UCSD-AML1 (cell line): ENCODE data around the gene DIABLO.
"Not testable (repeated sequence)": the region's sequence is repeated elsewhere in the genome, so short reads cannot be mapped to it uniquely, and the experiment has no call there.

ENCODE experiments used
- DNase-seq: peaks from one replicate; lab custom pipeline; 2025; ENCODE audit not compliant: unreplicated experiment; lab: John Stamatoyannopoulos, UW

The DIABLO gene

GRCh38 chr12:122215771-122216170 is 10.1 kb downstream of the DIABLO start:
- no peak for DNase-seq

DNA sequence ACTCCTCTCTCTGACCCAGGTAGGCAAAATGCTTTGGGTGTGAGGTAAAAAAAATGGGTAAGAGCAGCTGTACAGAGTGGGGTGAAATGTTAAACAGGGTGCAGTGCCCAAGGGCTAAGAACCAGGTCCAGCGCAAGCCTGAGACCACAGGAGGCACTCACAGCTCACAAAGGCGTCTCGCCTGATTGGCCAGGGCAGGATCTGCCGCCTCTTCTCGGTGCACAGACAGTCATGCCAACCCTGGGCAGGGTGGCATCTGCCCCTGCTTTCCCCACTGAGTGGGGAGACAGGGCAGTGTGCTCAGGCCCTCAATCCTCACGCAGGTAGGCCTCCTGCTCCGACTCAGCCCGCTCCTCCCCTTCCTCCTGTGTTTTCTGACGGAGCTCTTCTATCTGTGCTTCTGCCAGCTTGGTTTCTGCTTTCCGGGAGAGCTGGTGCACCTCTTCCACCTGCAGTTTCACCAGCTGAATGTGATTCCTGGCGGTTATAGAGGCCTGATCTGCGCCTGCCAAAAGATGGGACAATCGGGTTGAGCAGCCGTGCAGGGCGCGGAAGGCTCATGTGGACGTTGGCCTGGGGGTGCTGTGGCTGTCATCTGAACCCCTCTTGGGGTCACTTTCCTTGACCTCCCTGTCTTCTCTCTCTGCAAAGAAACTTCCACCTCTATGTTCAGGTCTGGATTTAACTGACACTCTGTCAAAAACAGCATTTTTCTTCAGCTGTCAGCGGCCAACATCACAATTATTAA is 17.6 kb downstream of the DIABLO start:
- no peak for DNase-seq

DNA sequence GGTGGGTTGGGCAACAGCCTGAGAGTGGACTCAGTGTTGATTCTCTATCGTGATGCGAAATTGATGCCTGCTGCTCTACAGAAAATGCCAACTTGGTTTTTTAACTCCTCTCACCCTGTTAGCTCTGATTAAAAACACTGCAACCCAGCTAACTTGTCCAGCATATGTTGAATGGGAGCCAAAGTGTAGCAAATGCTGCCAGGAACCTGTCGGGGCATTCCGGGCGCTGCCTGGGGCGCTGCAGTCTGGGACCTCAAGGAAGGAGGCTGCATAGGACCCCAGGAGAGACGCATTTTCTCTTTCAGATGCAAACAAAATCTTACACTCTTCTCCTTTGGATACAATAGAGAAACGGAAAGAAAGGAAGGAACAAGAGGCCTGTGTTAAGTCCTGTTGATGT is 18.5 kb downstream of the DIABLO start:
- DNase-seq = no peak

DNA sequence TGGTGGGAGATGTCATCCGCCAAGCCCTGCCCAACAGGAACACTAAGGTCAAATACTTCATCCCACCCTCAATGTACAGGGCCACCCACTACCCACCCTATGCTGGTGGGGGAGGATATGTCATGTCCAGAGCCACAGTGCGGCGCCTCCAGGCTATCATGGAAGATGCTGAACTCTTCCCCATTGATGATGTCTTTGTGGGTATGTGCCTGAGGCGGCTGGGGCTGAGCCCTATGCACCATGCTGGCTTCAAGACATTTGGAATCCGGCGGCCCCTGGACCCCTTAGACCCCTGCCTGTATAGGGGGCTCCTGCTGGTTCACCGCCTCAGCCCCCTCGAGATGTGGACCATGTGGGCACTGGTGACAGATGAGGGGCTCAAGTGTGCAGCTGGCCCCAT is 18.9 kb downstream of the DIABLO start:
- DNase-seq = no peak

DNA sequence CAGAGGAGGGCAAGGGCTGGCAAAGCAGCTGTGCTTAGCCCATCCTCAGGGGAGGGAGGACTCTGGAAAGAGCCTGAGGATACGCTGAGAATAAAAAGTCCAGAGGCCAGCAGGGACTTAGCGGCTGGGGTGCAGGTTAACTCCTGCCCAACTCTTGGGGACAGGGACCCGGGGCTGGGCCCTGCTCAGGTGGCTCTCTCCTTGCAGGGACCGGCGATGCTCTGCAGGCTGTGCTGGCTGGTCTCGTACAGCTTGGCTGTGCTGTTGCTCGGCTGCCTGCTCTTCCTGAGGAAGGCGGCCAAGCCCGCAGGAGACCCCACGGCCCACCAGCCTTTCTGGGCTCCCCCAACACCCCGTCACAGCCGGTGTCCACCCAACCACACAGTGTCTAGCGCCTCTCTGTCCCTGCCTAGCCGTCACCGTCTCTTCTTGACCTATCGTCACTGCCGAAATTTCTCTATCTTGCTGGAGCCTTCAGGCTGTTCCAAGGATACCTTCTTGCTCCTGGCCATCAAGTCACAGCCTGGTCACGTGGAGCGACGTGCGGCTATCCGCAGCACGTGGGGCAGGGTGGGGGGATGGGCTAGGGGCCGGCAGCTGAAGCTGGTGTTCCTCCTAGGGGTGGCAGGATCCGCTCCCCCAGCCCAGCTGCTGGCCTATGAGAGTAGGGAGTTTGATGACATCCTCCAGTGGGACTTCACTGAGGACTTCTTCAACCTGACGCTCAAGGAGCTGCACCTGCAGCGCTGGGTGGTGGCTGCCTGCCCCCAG is 19.6 kb downstream of the DIABLO start:
- DNase-seq = no peak

DNA sequence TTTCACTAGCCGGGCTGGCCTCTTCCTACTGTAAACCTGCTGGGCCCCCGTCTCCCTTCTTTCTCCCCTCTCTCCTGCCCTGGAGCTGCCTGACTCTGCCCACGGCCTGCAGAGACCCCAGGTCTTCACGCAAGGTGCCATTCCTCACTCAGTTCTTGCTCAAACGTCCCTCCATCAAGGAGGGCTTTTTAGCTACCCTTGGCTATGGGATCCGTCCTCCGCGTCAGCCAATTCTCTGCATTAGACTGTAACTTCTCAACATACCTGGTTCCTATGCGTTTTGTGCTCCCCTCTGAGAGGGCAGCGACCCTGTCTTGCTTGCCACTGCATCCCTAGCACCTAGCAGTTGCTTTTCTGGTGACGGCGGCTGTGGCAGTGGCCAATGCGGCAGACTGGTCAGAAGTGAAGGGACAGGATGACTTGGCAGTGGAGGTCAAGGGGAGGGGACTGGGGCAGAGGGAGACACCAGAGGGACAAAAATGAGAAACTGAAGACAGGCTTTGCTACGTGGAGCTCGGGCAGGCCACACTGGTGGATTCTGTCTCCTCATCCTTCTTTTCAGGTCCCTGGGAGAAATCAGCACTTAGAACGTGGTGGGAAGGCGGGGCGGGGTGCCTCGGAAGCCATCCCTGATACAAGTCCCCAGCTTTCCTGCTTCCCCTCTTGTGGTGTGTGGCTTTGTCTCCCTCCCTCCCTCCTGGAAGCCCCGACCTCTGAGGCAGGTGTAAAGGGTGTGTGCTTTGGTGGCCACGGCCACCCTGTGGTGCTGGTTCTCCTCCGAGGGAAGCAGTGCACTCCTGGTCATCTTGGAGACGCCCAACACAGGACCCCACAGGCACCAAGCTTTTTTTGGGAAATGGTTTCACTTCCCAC is 20.6 kb downstream of the DIABLO start:
- no peak for DNase-seq

DNA sequence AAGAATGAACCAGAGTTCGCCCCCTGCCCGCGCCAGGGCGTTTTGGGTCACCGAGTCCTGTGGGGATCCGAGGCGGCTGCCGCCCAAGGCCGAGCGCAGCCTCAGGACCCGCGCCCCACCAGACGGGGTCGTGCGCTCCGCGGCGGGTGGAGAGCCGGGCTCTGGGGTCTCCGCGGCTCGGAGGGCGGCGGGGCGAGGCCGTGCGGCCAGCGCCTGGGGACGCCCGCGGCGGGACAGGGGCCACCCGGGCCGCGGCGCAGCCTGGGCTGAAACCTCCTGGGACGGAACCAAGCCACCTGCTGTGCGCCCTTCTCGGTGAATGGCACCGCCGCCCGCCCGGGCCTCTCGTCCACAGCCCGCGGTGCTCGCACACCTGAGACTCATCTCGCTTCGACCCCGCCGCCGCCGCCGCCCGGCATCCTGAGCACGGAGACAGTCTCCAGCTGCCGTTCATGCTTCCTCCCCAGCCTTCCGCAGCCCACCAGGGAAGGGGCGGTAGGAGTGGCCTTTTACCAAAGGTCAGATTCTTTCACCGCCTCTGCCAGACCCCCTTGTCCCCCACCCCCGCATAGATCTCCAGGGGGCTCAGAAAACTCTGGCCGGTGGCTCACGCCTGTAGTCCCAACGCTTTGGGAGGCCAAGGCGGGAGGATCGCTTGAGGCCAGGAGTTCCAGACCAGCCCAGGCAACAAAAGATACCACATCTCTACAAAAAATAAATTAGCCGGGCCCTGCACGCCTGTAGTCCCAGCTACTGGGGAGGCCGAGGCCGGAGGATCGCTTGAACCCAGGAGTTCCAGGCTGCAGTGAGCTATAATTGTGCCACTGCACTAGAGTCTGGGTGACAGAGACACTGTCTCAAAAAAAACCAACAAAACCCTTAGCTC is 21.4 kb downstream of the DIABLO start:
- no peak for DNase-seq

DNA sequence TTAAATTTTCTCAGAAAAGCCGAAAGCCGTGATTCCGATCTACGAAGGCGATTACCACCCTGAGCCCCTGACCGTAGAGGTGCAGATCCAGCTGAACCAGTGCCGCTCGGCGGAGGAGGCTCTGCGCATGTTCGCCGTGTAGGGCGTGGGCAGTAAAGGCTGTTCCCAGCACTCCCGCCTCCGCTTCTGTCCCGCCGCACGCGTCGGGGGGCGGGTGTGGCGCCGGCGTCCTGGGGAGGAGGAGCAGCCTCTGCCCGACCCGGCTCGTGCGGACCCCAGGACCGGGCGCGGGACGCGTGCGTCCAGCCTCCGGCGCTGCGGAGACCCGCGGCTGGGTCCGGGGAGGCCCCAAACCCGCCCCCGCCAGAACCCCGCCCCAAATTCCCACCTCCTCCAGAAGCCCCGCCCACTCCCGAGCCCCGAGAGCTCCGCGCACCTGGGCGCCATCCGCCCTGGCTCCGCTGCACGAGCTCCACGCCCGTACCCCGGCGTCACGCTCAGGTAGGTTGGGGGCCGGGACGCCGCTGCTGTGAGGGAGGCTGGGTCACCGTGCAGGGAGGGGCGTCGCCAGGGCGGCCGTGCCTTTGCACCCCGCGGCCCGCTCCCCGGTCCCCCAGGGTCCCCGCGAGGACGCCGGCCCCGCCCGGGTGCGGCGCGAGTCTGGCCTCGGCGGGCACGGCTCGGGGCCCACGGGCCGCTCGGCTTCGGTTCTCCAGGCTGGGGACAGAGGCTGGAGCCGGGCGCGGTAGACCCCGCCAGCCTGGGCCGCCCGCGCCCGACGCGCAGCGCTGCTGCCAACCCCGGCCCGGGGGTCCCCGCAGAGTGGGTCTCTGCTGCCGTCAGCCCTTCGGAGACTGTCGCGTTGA is 22.3 kb downstream of the DIABLO start, which contains the start of gene B3GNT4:
Gene B3GNT4, plus strand, starts transcription at position 409 of the 866 bp plus-strand sequence. CDS start 910 bp downstream, outside the sequence.
- DNase-seq = no peak

- not testable (repeated sequence) for DNase-seq
These were observed 23.0 kb downstream of the DIABLO start for GRCh38 chr12:122202811-122203210.

- no peak for DNase-seq
These were observed 23.8 kb downstream of the DIABLO start for GRCh38 chr12:122202017-122202416.

DNA sequence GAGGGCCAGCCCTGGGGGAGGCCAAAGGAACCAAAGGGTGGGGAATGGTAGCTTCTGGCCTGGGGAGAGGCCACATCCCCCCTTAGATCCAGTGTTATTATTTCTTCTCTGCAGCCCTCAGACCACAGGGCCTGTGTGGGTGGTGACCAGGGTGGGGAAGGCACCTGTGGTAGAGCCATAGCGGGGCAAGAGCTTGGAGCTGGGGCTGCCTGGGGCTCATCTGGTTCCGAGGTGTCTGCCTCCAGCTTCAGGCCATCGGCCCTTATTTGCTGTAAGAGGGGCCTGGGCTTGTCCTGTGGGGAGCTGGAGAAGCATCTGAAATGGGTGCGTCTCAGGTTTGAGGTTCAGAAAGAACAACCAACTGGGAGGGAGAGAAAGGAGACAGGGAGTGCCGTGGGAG is 24.5 kb downstream of the DIABLO start:
- no peak for DNase-seq

GRCh38 chr12:122200541-122201175 is 25.2 kb downstream of the DIABLO start:
- no peak for DNase-seq

GRCh38 chr12:122199484-122200355 is 26.1 kb downstream of the DIABLO start:
- no peak for DNase-seq

DNA sequence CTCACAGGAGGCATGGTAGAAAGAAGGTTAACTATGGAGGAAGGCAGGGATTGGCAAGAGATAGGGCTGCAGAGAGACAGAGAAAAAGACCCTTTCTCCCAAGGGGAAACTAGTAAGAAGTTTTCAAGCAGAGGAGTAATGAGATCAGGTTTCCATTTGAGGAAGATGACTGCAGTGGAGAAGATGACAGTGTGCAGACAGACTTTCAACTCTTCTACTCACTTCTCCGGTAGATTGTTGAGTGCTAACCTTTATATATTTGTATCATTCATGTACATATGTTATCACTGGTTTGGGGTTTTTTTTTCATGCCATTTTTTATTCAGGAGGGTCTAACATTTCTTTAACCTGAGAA is 28.3 kb downstream of the DIABLO start:
- DNase-seq = no peak

DNA sequence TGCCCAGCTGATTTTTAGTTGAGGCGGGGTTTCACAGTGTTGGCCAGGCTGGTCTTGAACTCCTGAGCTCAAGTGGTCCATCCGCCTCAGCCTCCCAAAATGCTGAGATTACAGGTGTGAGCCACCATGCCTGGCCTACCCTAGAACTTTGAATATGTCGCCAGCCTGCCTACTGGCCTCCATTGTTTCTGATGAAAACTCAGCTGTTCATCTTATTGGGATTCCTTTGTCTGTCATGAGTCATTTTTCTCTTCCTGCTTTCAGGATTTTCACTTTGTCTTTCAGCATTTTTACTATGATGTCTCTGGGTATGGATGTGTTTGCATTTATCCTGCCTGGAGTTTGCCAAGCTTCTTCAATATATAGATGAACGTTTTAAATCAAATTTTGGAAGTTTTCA is 30.4 kb downstream of the DIABLO start:
- no peak for DNase-seq

- no peak for DNase-seq
These were observed 31.0 kb downstream of the DIABLO start for GRCh38 chr12:122194804-122195203.

DNA sequence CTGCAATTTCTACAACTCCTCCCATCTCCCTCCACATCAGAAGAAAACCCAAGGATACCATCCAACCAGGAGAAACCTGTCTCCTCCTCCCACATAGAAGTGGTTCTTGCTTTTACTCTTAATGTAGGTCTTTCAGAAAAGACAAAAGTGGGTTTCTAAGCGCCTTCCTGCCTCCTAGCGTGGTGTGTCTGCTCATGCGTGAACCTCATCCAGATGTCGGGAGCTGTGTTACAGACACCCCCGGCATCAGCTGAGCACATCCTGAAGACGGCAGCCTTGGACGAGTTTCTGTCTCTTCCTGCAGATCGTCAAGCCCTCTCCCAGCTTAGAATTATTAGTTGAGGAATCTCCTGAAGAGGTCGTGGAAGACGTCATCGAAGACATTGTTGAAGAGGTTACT is 33.4 kb downstream of the DIABLO start:
- DNase-seq = no peak
